NCI-H146 (cell line): ENCODE results near the gene RPS3A.
"Not testable (repeated sequence)": the region's sequence is repeated elsewhere in the genome, so short reads cannot be mapped to it uniquely, and the experiment has no call there.

Source experiments
- DNase-seq: peaks from one replicate; lab custom pipeline; 2025; lab: John Stamatoyannopoulos, UW

RPS3A gene

DNA sequence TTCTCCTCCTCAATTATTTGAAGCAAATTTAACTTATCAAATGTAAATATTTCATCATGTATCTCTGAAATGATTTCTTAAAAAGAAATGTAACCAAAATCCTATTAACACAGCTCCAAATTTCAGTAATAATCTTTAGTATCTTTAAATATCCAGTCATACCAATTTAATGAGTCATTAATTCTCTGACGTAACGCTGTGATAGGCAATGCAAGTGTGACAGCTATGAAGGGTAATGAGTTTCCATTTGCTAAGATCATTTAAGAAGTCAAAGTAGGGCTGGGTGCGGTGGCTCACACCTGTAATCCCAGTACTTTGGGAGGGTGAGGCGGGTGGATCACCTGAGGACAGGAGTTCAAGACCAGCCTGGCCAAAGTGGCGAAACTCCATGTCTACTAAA, 15.6 kb downstream of the RPS3A start:
- no peak for DNase-seq

DNA sequence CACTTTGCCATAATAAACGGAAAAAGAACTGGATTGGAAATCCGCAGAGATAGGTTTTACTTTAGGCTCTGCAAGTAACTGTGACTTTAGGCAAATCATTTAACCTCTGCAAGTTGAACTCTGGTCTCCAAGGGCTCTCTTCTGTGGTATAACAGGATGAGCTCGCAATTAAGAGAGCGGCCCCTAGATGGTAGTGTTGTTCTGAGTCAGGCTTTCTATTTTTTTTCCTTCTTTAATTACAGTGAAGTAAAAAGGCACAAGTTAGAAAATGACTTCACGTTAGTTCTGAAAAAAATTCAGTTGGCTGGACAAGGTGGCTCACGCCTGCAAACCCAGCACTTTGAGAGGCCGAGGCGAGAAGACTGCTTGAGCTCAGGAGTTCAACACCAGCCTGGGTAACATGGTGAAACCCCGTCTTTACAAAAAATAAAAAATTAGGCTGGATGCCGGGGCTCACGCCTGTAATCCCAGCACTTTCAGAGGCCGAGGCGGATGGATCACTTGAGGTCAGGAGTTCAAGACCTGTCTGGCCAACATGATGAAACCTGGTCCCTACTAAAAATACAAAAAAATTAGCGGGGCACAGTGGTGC, 18.0 kb downstream of the RPS3A start:
- DNase-seq = peak; percentile 45

DNA sequence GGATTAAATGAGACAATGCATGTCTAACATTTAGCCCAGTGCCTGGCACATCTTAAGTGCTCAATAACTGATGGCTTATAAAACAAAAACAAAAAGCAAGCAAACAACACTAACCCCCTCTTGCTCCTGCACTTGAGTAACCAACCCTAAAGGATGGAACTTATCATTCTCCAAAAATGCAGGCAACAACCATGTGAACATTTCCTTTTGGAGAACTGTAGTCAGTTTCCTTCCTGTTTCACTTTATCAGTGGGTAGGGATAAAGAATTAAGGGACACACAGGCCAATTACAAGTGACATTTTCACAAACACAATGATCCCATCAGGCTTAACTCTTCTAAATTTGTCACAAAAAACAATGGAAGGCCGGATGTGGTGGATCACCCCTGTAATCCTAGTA, 30.4 kb downstream of the RPS3A start:
- no peak for DNase-seq

DNA sequence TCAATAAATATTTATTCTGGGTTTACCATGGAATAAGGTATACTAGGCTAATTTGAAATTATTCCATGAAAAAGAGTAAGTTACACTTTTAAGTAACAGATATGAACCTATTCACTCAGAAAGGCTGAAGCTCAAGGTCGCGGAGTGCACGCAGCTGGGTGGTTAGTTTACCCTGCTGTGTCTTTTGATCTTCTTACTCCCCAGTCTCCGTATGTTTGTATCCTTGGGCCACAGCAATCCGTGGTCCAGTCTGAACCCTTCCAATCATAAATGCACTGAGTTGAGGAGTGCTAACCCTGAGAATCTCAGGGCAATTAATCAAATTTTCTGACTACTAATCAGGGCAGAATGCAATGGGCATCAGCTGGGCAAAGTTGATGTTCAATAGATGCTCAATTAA, 33.9 kb downstream of the RPS3A start:
- DNase-seq = no peak

DNA sequence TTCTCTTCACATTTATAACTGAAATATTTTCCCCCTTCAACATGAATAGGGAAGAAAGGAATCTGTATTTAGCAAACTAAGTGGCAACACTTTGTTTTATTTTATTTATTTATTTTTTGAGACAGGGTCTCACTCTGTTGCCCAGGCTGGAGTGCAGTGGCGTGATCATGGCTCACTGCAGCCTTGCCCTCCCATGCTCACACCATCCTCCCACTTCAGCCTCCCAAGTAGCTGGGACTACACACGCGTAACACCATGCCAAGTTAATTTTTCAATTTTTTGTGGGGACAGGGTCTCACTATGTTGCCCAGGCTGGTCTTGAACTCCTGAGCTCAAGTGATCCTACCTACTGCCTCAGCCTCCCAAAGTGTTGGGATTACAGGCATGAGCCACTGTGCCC, 36.6 kb downstream of the RPS3A start:
- DNase-seq = not testable (repeated sequence)

DNA sequence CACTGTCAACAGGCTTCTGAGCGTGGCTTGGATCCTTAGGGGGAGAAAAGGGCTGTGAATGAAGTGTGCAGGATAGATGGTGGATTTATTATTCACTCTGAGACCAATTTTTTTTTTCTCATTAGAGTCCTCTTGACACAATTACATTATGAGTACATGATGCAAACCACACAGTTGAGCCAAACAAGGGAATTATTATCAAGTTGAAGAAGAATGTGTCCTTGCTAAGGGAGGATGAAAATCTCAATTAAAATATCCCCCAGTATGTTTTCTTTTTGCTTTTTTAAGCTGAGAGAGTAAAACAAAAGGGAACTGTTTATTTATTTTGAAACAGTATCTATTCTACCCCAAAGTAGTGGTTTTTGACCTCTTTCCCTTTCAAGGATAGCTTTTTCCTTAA, 40.4 kb downstream of the RPS3A start:
- no peak for DNase-seq

DNA sequence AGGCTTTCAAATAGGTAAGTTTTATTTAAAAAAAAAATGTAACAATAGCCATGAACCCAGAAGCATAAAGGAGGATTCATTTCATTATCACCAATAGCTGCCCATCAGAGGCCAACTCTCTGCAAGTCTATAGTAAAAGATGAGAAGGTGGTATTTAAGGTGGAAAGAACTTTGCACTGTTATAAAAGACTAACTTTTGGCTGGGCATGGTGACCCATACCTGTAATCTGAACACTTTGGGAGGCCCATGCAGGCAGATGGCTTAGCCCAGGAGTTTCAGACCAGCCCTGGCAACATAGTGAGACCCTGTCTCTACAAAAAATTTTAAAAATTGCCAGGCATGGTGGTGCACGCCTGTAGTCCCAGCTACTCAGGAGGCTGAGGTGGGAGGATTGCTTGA, 43.3 kb downstream of the RPS3A start:
- DNase-seq = no peak

DNA sequence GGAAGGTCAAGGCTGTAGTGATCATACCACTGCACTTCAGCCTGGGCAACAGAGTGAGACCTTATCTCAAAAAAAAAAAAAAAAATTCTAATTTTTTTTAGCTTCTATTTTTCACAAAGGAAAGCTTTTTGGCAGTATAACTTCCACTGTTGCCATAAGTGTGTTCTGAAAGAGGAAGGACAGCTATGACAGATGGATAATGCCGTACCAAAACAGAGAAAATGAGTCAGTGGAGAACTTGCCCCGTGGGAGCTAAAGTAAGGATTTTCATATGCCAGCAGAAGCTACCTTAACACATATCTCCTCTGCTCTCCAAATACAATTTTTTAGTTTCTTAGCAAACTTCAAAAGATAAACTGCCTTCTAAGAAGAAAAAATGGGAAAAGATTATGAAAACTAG, 43.7 kb downstream of the RPS3A start:
- DNase-seq = no peak

DNA sequence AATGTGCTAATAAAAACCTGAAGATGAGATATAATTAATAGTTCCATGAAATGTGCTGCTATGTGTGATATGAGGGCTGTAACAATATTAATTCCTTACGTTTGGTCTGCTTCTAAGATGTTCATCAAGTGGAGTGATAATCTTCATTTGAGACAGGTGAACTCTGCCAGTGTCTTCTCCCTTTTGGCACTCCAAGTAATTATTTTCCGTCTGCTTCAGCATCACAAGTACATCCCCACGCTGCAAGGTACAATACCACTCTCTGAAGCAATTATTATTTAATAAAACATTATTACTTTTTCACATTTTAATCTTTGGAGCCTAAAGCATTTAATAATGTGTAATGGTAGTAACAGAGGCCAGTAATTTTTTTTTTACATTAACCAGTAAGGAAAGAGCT, 44.4 kb downstream of the RPS3A start:
- no peak for DNase-seq

DNA sequence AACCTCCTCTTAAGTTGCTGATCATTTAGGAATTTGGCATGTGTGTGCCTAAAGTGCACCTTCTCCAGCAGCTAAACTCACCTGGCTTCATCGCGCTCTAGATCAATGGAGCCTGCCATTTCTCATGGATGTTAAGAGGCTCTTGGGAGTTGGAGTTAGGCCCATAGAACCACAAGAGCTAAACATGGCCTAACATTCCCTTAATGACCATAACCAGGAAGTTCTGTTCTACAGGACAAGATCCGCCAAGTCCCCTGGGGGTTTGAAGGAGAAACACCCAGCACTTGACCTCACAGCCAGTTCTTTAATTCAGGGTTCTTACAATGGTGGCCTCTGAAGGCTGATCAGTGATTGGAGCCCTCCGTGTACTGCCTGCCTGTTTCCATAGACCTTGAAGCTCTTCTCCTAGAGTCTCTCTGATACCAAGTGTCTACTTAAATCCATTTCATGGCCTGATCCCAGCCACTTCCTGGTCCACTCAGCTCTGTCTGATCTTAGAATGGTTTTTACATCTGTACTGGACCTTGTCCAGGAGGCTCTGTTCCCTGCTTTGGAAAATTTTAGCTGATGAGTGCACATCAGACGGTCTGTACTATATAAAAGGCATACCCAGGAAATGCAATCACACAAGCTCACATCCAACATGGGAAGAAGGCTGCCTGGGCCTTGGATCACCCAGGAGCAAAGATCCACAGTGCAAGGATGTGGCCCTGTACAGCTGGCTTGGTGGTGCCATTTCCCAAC, 45.1 kb downstream of the RPS3A start:
- no peak for DNase-seq

DNA sequence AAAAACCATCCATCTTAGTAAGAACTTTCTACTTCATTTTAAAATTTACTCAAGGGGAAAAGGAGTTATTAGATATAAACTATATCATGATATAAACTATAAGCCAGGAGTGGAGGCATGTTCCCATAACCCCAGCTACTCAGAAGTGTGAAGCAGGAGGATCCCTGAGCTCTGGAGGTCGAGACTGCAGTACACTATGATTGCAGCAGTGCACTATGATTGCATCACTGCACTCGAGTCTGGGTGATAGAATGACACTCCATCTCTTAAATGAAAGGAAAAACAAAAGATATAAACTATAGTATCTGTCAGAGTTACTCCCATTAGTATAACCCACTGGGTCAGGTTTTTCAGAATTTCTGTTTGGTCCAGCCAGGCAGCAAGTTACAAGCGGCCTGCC, 47.6 kb downstream of the RPS3A start:
- DNase-seq = no peak

DNA sequence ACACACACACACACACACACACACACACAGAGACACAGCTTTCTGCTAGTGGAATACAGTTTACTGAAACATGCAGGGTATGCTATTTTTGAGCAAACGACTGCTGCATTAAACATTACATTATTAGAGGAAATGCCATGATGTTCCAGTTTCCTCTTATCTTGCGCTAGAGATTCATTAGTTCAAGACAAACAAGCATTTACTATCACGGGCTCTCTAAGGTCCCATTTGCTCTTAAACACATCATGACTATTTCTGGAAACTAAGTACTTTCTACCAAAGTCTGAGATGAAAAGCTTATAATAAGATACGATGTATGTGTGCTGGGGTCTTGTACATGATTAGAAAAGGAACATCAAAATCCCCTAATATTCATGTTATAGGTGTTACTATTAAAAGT, 48.8 kb downstream of the RPS3A start:
- no peak for DNase-seq

DNA sequence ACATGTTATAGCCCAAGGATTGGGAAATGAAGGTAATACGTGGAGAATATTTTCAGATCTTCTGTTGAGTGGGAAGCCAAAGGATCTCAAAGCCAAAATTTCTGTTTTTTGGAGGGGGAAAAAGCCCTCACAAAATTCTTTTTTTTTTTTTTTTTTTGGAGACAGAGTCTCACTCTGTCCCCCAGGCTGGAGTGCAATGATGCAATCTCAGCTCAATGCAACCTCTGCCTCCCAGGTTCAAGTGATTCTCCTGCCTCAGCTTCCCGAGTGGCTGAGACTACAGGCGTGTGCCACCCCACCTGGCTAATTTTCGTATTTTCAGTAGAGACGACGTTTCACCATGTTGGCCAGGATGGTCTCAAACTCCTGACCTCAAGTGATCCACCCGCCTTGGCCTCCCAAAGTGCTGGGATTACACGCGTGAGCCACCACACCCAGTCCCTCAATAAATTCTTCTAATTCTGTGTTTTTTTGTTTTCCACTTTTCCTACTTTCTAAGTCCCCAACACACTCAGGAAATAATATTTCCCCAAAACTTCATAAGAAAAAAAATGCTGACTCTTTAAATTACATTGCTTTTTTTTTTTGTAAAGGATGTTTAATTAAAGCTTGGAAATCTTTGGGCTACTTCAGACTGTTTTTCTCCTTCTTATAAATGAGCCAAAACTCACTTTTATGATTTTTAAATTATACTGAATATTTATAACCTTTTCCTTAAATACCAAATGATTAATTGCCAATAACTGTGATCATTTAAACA, 51.6 kb downstream of the RPS3A start:
- DNase-seq = no peak

DNA sequence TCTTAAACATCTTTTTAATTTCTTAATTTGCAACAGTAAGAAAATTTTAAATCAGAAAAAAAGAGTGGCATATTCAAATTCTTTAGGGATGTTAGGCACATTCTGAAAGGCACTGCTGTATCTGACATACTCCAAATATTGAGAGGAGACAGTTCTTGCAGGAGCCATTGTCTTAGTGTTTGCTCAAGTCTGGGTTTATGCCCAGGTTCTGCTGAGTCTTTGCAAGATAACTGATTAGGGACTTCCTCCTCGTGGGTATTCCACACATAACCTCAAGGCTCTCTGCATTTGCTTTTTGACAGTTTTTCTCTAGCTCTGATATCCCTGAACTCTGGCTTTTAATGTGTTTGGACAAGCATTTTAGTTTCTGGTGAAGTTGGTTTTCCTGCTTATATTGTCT, 52.6 kb downstream of the RPS3A start:
- peak; percentile 14 for DNase-seq

DNA sequence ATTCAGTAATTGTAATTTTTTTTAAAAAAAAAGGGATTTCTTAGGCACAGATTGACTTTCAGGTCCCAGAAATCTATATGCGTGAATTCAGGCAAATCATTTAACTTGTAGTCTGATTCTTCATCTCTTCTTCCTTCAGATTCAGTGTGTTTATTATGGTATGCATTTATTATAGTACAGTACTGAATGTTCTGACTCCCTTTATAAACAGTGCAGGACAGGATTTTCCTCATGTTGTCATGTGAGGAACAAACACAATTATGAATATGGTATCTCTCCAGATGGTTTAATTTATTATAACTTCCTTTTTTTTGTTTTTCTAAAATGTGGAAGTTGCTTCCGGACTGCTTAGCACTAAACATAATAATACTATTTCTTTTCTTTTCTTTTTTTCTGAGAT, 54.2 kb downstream of the RPS3A start:
- no peak for DNase-seq
